Upper lobe of left lung (tissue), 4 donors: ENCODE measurements around the gene SP8.

Source experiments
- CTCF ChIP-seq, 6 experiments: fragments of 450-650 bp in 4 of 6; fragments of 200-600 bp in 2 of 6; sonication (generic) in 2 of 6; IDR thresholded peaks; one replicate each; pipeline ENCODE4 v1.5.1; 2016 to 2019; ENCODE audit warnings: antibody characterized with exemption in 6 of 6
- POLR2A ChIP-seq, 4 donors: fragments of 450-650 bp; IDR thresholded peaks; one replicate each; pipeline ENCODE4 v1.5.1; 2016 to 2017; ENCODE audit warnings: antibody characterized with exemption in 4 of 4, mild to moderate bottlenecking in 2 of 4
- POLR2AphosphoS5 ChIP-seq, 2 donors: sonication (generic); formaldehyde crosslinking; IDR thresholded peaks; one replicate each; pipeline ENCODE4 v1.5.1; 2017; ENCODE audit warnings: antibody characterized with exemption in 2 of 2

- TF ChIP-seq CTCF (IDR thresholded peaks at IDR 0.05) (no peak), POLR2AphosphoS5 (IDR thresholded peaks at IDR 0.05) (no peak), POLR2A (IDR thresholded peaks at IDR 0.05) (no peak)
Observed at GRCh38 chr7:20735346-20736065, 51.2 kb downstream of the SP8 start.
